A549 (cell line): Measurements from ENCODE around the gene CDYL2.

Source experiments
- MYC ChIP-seq: IDR thresholded peaks from 2 replicates; pipeline ENCODE4 v1.6.1; 2012; ENCODE audit warnings: mild to moderate bottlenecking, inconsistent platforms, low read length, improper control_type of control experiment, borderline replicate concordance
- POLR2A ChIP-seq: IDR thresholded peaks from 2 replicates; pipeline ENCODE4 v1.6.1; 2012; ENCODE audit warnings: mild to moderate bottlenecking, low read length
- TF ChIP-seq, protein P1 (sequence below): fragments of >200 bp; sonication (Bioruptor Twin); formaldehyde crosslinking; IDR thresholded peaks from 3 replicates; pipeline ENCODE4 v1.5.1; 2016

DNA sequence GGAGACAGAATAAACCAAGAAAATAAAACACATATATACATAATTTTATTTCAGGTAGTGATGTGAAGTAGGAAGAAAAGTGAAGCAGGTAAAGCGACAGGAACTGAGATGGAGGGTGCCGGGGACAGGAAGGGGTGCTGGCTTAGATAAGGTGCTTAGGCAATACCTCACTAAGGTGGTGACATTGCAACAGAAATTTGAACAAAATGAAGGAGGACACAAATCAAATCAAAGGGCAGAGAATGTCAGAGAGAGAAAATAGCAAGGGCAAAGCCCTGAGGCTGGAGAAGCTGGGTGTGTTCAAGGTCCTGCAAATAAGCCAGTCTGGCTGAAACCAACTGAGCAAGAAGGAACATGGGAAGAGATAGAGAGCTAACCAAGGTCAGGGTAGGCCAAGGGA is 5.0 kb upstream of the CDYL2 start:
- no peak for TF ChIP-seq MYC
- TF ChIP-seq, protein P1, sequence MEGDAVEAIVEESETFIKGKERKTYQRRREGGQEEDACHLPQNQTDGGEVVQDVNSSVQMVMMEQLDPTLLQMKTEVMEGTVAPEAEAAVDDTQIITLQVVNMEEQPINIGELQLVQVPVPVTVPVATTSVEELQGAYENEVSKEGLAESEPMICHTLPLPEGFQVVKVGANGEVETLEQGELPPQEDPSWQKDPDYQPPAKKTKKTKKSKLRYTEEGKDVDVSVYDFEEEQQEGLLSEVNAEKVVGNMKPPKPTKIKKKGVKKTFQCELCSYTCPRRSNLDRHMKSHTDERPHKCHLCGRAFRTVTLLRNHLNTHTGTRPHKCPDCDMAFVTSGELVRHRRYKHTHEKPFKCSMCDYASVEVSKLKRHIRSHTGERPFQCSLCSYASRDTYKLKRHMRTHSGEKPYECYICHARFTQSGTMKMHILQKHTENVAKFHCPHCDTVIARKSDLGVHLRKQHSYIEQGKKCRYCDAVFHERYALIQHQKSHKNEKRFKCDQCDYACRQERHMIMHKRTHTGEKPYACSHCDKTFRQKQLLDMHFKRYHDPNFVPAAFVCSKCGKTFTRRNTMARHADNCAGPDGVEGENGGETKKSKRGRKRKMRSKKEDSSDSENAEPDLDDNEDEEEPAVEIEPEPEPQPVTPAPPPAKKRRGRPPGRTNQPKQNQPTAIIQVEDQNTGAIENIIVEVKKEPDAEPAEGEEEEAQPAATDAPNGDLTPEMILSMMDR = no peak
- TF ChIP-seq POLR2A = no peak
